Measurements from ENCODE around the gene ARID1B. TPM values are rescaled to one million over a fixed set of nuclear protein-coding genes. Genes with fewer than 3 reads are reported as not detected.

The ARID1B gene
- total and polyA plus RNA-seq, 7 donors: 8.4 to 115 (median 69.6) TPM

DNA sequence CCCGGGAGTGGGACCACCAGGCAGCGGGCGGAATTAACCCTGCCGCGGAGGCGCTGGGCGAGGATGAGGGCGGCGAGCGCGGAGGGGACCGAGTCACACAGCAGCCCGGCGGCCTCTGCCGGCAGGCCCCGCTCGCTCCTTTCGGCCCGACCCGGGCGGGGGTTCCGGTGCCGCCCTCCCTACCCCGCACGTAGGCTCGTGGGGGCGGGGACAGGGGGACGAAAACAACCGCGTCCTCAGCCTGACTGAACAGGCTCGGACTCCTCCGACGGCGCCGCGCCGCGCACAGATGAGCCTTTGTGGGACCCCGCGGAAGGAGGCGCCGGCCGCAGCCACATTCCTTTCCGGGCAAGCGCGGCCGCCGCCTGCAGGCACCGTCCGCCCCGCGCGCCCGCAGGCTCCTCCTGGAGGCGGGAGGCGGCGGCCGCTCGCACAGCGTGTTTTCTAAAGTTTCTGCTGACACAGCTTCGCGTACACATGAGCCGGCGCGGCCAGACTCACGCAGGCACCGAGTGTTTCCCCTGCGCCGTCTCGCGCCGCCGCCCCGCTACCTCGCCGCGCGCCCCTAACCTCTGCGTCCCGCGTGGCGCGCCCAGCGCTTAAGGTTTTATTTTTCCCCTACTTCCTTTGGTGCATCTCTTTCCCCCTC lies 244.3 kb downstream of the ARID1B start:
- Histone ChIP-seq H3K4me3 (peak overlapping the region; percentile 68 to 89 (median 76)), H3K9me3 (no peaks in the 10 kb centered on the region), H3K36me3 (no peaks in the 10 kb centered on the region), H3K4me1 (peaks cover 0 to 55% (median 41%) of the 10 kb centered on the region in 4 donors), H3K27ac (peak overlapping the region; percentile 97 to 100 (median 100)), H3K27me3 (no peaks in the 10 kb centered on the region)
- DNase-seq: peak; percentile 97
- TF ChIP-seq, protein P1, sequence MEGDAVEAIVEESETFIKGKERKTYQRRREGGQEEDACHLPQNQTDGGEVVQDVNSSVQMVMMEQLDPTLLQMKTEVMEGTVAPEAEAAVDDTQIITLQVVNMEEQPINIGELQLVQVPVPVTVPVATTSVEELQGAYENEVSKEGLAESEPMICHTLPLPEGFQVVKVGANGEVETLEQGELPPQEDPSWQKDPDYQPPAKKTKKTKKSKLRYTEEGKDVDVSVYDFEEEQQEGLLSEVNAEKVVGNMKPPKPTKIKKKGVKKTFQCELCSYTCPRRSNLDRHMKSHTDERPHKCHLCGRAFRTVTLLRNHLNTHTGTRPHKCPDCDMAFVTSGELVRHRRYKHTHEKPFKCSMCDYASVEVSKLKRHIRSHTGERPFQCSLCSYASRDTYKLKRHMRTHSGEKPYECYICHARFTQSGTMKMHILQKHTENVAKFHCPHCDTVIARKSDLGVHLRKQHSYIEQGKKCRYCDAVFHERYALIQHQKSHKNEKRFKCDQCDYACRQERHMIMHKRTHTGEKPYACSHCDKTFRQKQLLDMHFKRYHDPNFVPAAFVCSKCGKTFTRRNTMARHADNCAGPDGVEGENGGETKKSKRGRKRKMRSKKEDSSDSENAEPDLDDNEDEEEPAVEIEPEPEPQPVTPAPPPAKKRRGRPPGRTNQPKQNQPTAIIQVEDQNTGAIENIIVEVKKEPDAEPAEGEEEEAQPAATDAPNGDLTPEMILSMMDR (IDR thresholded peaks at IDR 0.05): peak in 2 of 4 experiments; percentile 38 to 48
- TF ChIP-seq POLR2A (IDR thresholded peaks at IDR 0.05) (peak; percentile 82 to 92), POLR2AphosphoS5 (IDR thresholded peaks at IDR 0.05) (peak; percentile 88 to 96 (median 94)), EP300 (IDR thresholded peaks at IDR 0.05) (no peak)
- intact Hi-C loops (cut with DNase I): loop anchor here (2.0 to 5.0 kb wide), 3 partner anchors 44 to 457 kb away; no protein-coding TSS in a partner anchor
- 0% methylated on average over 84 of the region's 84 CpGs for WGBS, 2 donors

DNA sequence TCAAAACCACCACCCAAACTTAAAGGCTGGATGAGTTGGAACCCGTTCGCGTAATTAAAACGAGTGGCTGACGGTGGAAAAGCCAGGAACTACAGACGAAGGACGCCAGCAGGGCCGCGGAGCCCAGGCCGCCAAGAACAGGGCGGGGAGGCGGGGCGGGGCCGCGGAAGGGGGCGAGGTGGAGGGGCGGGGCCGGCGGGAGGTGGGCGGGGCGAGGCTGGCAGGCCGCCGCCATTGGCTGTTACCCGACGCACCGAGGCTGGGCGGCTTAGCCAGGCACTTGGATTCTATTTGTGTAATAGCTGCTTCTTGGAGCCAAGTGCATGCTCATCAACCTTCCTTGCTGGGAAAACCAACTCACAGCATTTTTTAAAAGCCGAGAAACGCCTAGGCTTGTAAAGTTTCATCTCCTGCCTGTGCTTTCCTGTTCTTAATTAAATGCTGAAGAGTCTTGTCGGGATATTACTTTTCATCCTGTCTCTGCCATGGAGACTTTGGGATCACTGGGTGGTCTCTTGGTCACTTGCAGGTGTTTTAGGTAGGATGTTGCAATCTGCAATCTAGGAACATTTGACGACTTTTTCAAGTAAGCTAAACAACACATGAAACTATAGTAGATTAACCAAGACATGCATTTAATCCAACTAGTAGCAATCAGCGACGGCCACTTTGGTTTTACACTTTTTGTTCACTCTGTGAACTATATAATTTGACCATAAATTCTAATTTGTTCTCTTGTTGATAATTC lies 245.0 kb downstream of the ARID1B start:
- intact Hi-C loops (cut with DNase I): loop anchor here (1.0 to 5.0 kb wide), 5 partner anchors 45 to 457 kb away; no protein-coding TSS in a partner anchor
- Histone ChIP-seq H3K9me3 (no peaks in the 10 kb centered on the region), H3K36me3 (no peaks in the 10 kb centered on the region), H3K27me3 (no peaks in the 10 kb centered on the region), H3K4me1 (peaks cover 0 to 55% (median 41%) of the 10 kb centered on the region in 4 donors), H3K27ac (peak overlapping the region; percentile 97 to 100 (median 100)), H3K4me3 (peak overlapping the region; percentile 68 to 89 (median 76))
- DNase-seq: peak; percentile 96
- WGBS, 2 donors: 3 to 5% methylated on average over 33 of the region's 33 CpGs
- TF ChIP-seq, protein P1 (IDR thresholded peaks at IDR 0.05): no peak
- TF ChIP-seq EP300 (IDR thresholded peaks at IDR 0.05): peak in 1 of 4 donors; percentile 37
- TF ChIP-seq POLR2AphosphoS5 (IDR thresholded peaks at IDR 0.05): peak; percentile 81 to 88 (median 83)
- TF ChIP-seq POLR2A (IDR thresholded peaks at IDR 0.05): peak in 1 of 2 donors; percentile 32

DNA sequence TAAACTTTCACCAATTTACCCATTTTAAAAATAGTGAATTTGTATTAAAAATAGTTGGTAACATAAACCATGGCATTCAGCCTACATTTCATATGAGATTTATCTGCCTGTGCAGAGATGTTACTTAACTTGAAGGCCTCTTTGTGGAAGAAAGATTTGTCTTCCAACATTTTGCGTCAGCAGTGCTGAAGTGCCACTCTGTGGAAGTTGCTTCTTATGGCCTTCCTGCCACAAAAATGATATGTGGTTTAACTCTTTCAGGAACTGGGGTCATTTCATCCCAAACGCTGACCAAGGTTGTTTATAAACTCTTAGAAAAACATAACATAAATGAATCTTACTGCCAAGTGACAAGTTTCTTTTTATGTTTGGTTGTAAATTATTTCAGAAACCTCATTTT lies 246.8 kb downstream of the ARID1B start:
- Histone ChIP-seq H3K9me3 (no peaks in the 10 kb centered on the region), H3K4me1 (peaks cover 0 to 45% (median 36%) of the 10 kb centered on the region in 4 donors), H3K27me3 (no peaks in the 10 kb centered on the region), H3K4me3 (no peak overlapping the region), H3K36me3 (no peaks in the 10 kb centered on the region), H3K27ac (peak overlapping the region; percentile 97 to 100 (median 100))
- intact Hi-C loops (cut with DNase I): loop anchor here (5.0 kb wide), 2 partner anchors 47 to 67 kb away; no protein-coding TSS in a partner anchor
- TF ChIP-seq EP300 (IDR thresholded peaks at IDR 0.05) (no peak), POLR2AphosphoS5 (IDR thresholded peaks at IDR 0.05) (peak in 3 of 4 donors; percentile 11 to 57 (median 41)), POLR2A (IDR thresholded peaks at IDR 0.05) (no peak)
- TF ChIP-seq, protein P1 (IDR thresholded peaks at IDR 0.05): no peak
- DNase-seq: no peak
- WGBS, 2 donors: 43 to 57% methylated on average over 2 of the region's 2 CpGs

DNA sequence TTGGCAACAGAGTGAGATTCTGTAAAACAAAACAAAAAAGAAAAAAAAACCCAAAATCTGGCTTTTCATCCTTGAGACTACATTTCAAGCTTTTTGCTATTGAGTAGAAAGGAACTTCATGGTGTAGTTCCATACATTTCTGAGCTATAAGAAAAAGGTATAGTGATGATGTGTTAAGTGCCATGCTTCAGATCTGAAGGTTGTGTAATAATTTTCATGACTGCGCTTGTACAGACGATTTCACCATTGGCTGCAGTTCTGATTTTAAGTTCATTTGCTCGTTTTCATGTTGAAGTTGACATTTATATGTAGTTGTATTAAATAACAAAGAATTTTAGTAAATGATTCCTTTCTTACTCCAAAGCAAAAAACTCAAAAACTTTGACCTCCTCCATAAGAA lies 247.6 kb downstream of the ARID1B start:
- H3K9me3 ChIP-seq: no peaks in the 10 kb centered on the region
- no peak overlapping the region for H3K4me3 ChIP-seq
- peak overlapping the region in 3 of 4 donors; percentile 99 to 100 (median 100) for H3K27ac ChIP-seq

More for the DNA sequence above, 247.6 kb downstream of the ARID1B start:
- H3K4me1 ChIP-seq: peaks cover 0 to 37% (median 32%) of the 10 kb centered on the region in 4 donors
- intact Hi-C loops (cut with DNase I): loop anchor here (5.0 kb wide), 2 partner anchors 47 to 67 kb away; no protein-coding TSS in a partner anchor
- TF ChIP-seq POLR2A (IDR thresholded peaks at IDR 0.05) (no peak), EP300 (IDR thresholded peaks at IDR 0.05) (no peak), POLR2AphosphoS5 (IDR thresholded peaks at IDR 0.05) (no peak)
- TF ChIP-seq, protein P1 (IDR thresholded peaks at IDR 0.05): no peak
- WGBS, 2 donors: 87 to 94% methylated on average over 3 of the region's 3 CpGs
- DNase-seq: no peak
- H3K27me3 ChIP-seq: no peaks in the 10 kb centered on the region
- H3K36me3 ChIP-seq: no peaks in the 10 kb centered on the region
